Smooth muscle cell (in vitro differentiated cells): ENCODE data around the gene TOPAZ1. TPM values are rescaled to one million over a fixed set of nuclear protein-coding genes. Genes with fewer than 3 reads are reported as not detected.

Source experiments
- DNase-seq: peaks from one replicate; lab custom pipeline; 2025; ENCODE audit not compliant: unreplicated experiment; lab: John Stamatoyannopoulos, UW
- H2AFZ ChIP-seq: fragments of 200-600 bp; sonication (generic); 2 replicates; pipeline ENCODE4 v1.6.0; 2016; ENCODE audit warnings: antibody characterized with exemption, low read depth, mild to moderate bottlenecking
- H3F3A ChIP-seq: fragments of 200-600 bp; sonication (generic); 2 replicates; pipeline ENCODE4 v1.6.0; 2017; ENCODE audit warnings: antibody characterized with exemption, low read depth
- H3K27ac ChIP-seq: fragments of 200-600 bp; sonication (generic); 2 replicates; pipeline ENCODE4 v1.5.1; 2016; ENCODE audit warnings: low read depth, mild to moderate bottlenecking
- H3K27me3 ChIP-seq: fragments of 200-600 bp; sonication (generic); 2 replicates; pipeline ENCODE4 v1.6.1; 2016; ENCODE audit warnings: low read depth, mild to moderate bottlenecking
- H3K36me3 ChIP-seq: fragments of 200-600 bp; sonication (generic); 2 replicates; pipeline ENCODE4 v1.5.1; 2016; ENCODE audit warnings: low read depth
- H3K4me1 ChIP-seq: fragments of 200-600 bp; sonication (generic); 2 replicates; pipeline ENCODE4 v1.5.1; 2016; ENCODE audit warnings: low read depth
- H3K4me2 ChIP-seq: fragments of 200-600 bp; sonication (generic); 2 replicates; pipeline ENCODE4 v1.6.0; 2016; ENCODE audit warnings: mild to moderate bottlenecking
- H3K4me3 ChIP-seq: fragments of 200-600 bp; sonication (generic); 2 replicates; pipeline ENCODE4 v1.5.1; 2016; ENCODE audit warnings: mild to moderate bottlenecking
- H3K79me2 ChIP-seq: fragments of 200-600 bp; sonication (generic); 2 replicates; pipeline ENCODE4 v1.6.0; 2016; ENCODE audit warnings: low read depth, mild to moderate bottlenecking
- H3K9ac ChIP-seq: fragments of 200-600 bp; sonication (generic); 2 replicates; pipeline ENCODE4 v1.6.0; 2016; ENCODE audit warnings: low read depth
- H3K9me3 ChIP-seq: fragments of 200-600 bp; sonication (generic); replicated peaks from 2 replicates; pipeline ENCODE4 v1.5.1; 2016; ENCODE audit warnings: low read depth
- H4K20me1 ChIP-seq: fragments of 200-600 bp; sonication (generic); 2 replicates; pipeline ENCODE4 v1.6.0; 2016; ENCODE audit warnings: low read depth
- WGBS: methylation state at CpG from one replicate; pipeline ENCODE4 v1.1.7; 2016; ENCODE audit warnings: low lambda C conversion rate; 5-methylcytosine and 5-hydroxymethylcytosine counted together
- polyA plus RNA-seq: library from polyadenylated mRNA; unstranded; fragments of >200 nt; fragmentation: Nextera tagmentation; extraction: Ambion mirVana; gene quantifications from 2 replicates; pipeline ENCODE4 v1.2.1, GENCODE V29; 2016
- total RNA-seq: library from RNA; depleted of rRNA; stranded (reverse); fragments of >200 nt; gene quantifications from 2 replicates; pipeline ENCODE4 v1.2.3, GENCODE V29; 2014
- TF ChIP-seq, protein P1 (sequence below): fragments of 200-600 bp; sonication (generic); IDR thresholded peaks from 2 replicates; pipeline ENCODE4 v1.5.1; 2017; ENCODE audit warnings: borderline replicate concordance, mild to moderate bottlenecking, antibody characterized with exemption; ENCODE audit not compliant: insufficient read depth, poor library complexity, severe bottlenecking

The TOPAZ1 gene
- not detected in 2 replicates for total RNA-seq
- not detected in 2 replicates for polyA plus RNA-seq

DNA sequence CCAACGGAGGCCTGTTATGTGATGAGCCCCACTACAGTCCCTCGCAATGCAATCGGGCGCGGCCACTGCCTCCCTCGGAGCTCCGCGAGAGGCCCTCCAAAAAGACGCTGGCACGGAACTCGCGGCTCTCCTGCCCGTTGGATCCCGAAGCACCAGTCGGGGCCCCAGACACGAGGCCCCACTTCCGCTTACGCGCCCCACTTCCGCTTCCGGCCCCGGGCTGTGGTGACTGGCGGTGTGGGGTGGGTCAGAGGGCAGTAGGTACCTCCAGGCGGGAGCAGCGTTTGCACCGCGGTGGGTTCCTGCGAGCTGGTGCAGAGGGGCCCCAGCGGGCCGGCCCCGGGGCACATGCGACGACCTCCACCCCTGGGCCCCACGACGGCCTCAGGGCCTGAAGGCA, at the start of gene TOPAZ1:
Gene TOPAZ1 (plus strand): TSS at position 181 of the 400 bp plus-strand sequence. CDS start 168 bp downstream, at position 349.
- TF ChIP-seq, protein P1, sequence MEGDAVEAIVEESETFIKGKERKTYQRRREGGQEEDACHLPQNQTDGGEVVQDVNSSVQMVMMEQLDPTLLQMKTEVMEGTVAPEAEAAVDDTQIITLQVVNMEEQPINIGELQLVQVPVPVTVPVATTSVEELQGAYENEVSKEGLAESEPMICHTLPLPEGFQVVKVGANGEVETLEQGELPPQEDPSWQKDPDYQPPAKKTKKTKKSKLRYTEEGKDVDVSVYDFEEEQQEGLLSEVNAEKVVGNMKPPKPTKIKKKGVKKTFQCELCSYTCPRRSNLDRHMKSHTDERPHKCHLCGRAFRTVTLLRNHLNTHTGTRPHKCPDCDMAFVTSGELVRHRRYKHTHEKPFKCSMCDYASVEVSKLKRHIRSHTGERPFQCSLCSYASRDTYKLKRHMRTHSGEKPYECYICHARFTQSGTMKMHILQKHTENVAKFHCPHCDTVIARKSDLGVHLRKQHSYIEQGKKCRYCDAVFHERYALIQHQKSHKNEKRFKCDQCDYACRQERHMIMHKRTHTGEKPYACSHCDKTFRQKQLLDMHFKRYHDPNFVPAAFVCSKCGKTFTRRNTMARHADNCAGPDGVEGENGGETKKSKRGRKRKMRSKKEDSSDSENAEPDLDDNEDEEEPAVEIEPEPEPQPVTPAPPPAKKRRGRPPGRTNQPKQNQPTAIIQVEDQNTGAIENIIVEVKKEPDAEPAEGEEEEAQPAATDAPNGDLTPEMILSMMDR = no peak
- Histone ChIP-seq H3K4me3 (no peak within 1 kb of the TSS), H3F3A (no peaks in the 10 kb centered on the region), H3K27ac (no peak within 1 kb of the TSS), H3K36me3 (no peaks in the 10 kb centered on the region), H4K20me1 (no peaks in the 10 kb centered on the region), H3K9ac (no peak within 1 kb of the TSS), H3K4me2 (no peak within 1 kb of the TSS), H3K27me3 (no peaks in the 10 kb centered on the region), H3K79me2 (no peaks in the 10 kb centered on the region), H2AFZ (no peak within 1 kb of the TSS), H3K9me3 (no peaks in the 10 kb centered on the region), H3K4me1 (no peaks in the 10 kb centered on the region)
- WGBS = 98% methylated on average over 31 of the region's 35 CpGs
- DNase-seq = no peak

DNA sequence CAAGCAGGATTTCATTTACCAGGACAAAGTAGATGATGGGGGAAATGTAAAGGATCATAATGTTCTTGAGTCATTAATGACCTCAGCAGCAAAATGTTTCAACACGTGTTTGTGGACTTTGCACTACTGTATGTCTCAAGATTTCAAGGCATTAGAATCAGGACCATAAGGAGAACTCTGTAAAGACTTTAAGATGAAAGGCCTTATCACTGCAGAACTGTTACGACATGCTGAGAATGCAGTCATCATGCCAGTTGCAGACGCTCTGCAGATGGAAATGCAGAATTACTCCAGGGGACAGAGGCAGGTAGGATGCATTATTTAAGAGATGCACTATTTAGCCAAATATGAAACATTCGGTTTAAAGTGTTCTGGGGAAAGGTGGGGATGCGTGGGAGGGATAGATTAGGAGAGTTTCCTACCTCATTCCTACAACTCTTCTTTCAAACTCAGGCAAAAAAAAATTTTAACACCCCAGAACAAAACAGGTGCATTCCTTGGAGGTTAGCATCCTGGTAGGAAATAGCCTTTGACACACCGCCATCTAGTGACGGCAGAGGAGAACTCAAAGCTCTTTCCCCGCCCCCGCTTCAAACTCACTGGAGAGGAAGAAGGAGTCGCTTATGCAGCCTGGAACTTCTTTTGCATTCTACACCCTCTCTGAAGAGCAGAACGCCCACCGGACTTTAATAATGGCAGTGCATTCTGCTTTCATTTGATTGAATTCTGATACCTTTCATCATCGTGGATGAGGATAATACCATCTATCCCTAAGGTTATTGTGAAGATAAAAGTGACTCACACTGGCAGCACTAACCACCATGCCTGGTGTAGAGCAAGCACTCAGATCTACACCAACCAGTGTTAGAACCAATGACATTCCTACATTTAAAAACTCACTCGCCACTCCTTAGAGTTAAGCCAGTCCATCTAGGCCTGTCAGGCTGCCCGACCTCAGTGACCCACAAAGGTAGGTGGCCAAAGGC, 43.1 kb upstream of the TOPAZ1 start:
- Histone ChIP-seq H3K9me3 (no peaks in the 10 kb centered on the region), H3K36me3 (no peaks in the 10 kb centered on the region), H3K27me3 (peaks cover 36% of the 10 kb centered on the region), H4K20me1 (no peaks in the 10 kb centered on the region), H3K4me2 (peak overlapping the region; percentile 54), H3F3A (no peaks in the 10 kb centered on the region), H3K27ac (no peak overlapping the region), H3K79me2 (no peaks in the 10 kb centered on the region), H3K9ac (no peak overlapping the region), H2AFZ (no peak overlapping the region), H3K4me3 (no peak overlapping the region), H3K4me1 (no peaks in the 10 kb centered on the region)
- WGBS = 16% methylated on average over 15 of the region's 15 CpGs
- peak; percentile 7 for DNase-seq
- TF ChIP-seq, protein P1 = peak; percentile 90

DNA sequence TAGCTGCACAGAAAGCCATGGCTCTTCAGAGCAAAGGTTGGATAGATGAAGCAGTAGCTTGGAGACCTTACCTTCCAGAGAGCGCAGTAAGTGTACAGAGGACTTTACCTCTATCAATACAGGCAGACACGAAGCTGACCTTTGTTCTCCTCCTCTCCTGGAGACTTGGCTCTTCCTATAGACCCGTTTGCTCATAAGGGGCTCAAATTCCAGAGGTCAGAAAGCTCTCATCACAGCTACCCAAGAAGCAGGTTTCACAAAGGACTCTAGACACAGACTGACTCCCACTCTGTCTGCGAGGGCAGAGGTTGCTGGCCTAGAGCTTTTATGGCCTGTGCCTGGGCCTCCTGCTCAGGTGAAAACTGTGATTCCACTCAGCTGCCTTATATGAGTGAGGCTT, 35.4 kb upstream of the TOPAZ1 start:
- Histone ChIP-seq H3K27me3 (peaks cover 22% of the 10 kb centered on the region), H3K4me3 (no peak overlapping the region), H3K9ac (no peak overlapping the region), H3K36me3 (no peaks in the 10 kb centered on the region), H3K4me1 (no peaks in the 10 kb centered on the region), H3F3A (no peaks in the 10 kb centered on the region), H3K4me2 (no peak overlapping the region), H4K20me1 (no peaks in the 10 kb centered on the region), H3K27ac (no peak overlapping the region), H3K79me2 (no peaks in the 10 kb centered on the region), H2AFZ (no peak overlapping the region), H3K9me3 (no peaks in the 10 kb centered on the region)
- no peak for DNase-seq
- TF ChIP-seq, protein P1 = no peak
- WGBS = 81% methylated on average over 4 of the region's 4 CpGs
